Measurements from ENCODE around the gene SETD1A.

- TF ChIP-seq CTCF (conservative IDR thresholded peaks at IDR 0.05) (no peak), ZFX (IDR thresholded peaks at IDR 0.05) (no peak)
These were observed 71.7 kb downstream of the SETD1A start for GRCh38 chr16:31029272-31029671.
